Measurements from ENCODE around the gene AANAT. TPM values are rescaled to one million over a fixed set of nuclear protein-coding genes. Genes with fewer than 3 reads are reported as not detected.

The AANAT gene
- total RNA-seq, 2 donors from 2014 or later: not detected

GRCh38 chr17:76432712-76433336 is 34.6 kb upstream of the AANAT start:
- Histone ChIP-seq H3K4me3 (no peak overlapping the region), H3K9me3 (no peaks in the 10 kb centered on the region), H3K27ac (peak overlapping the region; percentile 74 to 76), H3K4me1 (peaks cover 0 to 37% of the 10 kb centered on the region in 2 donors), H3K27me3 (no peaks in the 10 kb centered on the region), H3K36me3 (no peaks in the 10 kb centered on the region)
- no peak for DNase-seq (ENCODE audit: low spot score)
- TF ChIP-seq CTCF (IDR thresholded peaks at IDR 0.05): peak in 1 of 2 donors; percentile 43

GRCh38 chr17:76433693-76434092 is 33.7 kb upstream of the AANAT start:
- Histone ChIP-seq H3K9me3 (no peaks in the 10 kb centered on the region), H3K27me3 (no peaks in the 10 kb centered on the region), H3K4me1 (peaks cover 0 to 29% of the 10 kb centered on the region in 2 donors), H3K36me3 (no peaks in the 10 kb centered on the region), H3K4me3 (no peak overlapping the region), H3K27ac (no peak overlapping the region)
- TF ChIP-seq CTCF (IDR thresholded peaks at IDR 0.05): no peak
- DNase-seq (ENCODE audit: low spot score): no peak

- Histone ChIP-seq H3K4me1 (peaks cover 0 to 28% of the 10 kb centered on the region in 2 donors), H3K9me3 (no peaks in the 10 kb centered on the region), H3K27me3 (no peaks in the 10 kb centered on the region), H3K4me3 (no peak overlapping the region), H3K27ac (no peak overlapping the region), H3K36me3 (no peaks in the 10 kb centered on the region)
- no peak for DNase-seq (ENCODE audit: low spot score)
- TF ChIP-seq CTCF (IDR thresholded peaks at IDR 0.05): no peak
Observed at GRCh38 chr17:76434870-76435269, 32.5 kb upstream of the AANAT start.

GRCh38 chr17:76435751-76436150 is 31.7 kb upstream of the AANAT start:
- no peak for TF ChIP-seq CTCF (IDR thresholded peaks at IDR 0.05)
- Histone ChIP-seq H3K27ac (no peak overlapping the region), H3K9me3 (no peaks in the 10 kb centered on the region), H3K36me3 (no peaks in the 10 kb centered on the region), H3K27me3 (no peaks in the 10 kb centered on the region), H3K4me3 (no peak overlapping the region), H3K4me1 (peaks cover 0 to 32% of the 10 kb centered on the region in 2 donors)
- DNase-seq (ENCODE audit: low spot score): no peak

DNA sequence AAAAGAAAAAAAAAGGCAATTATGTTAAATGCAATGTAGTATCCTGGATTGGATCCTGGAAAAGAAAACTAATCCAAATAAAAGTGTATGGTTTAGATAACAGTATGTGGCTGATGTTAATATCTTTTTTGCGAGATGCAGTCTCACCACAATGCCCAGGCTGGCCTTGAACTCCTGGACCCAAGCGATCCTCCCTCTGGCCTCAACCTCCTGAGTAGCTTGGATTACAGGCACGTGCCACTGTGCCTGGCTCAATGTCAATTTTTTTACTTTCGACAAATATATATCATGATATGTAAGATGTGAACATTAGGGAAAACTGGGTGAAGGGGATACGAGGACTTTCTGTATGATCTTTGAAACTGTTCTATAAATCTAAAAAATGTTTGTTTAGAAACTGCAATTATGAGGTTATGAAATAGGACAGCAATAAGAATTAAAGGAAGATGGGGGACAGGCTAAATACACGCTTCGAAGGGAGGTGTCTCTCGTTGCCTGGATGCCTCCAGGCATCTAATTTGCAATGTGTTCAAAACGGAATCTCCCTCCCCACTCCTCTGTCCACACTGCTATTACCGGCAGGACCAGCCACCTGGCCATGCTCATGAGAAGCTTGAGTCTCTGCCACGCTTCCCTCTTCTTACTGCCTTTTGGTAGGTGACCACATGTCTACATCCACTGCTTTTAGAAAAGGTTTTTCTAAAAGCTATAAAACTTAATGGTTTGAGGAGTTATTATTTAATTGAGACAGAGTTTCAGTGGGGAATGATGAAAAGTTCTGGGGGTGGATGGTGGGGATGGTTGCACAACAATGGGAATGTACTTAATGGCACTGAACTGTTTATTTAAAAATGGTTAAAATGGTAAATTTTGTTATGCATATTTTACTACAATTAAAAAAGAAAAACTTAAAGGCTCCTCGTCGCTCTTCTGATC is 29.7 kb upstream of the AANAT start:
- Histone ChIP-seq H3K9me3 (no peaks in the 10 kb centered on the region), H3K4me1 (peaks cover 0 to 30% of the 10 kb centered on the region in 2 donors), H3K4me3 (no peak overlapping the region), H3K36me3 (no peaks in the 10 kb centered on the region), H3K27me3 (no peaks in the 10 kb centered on the region), H3K27ac (peak overlapping the region in 1 of 2 donors; percentile 32)
- DNase-seq (ENCODE audit: low spot score): no peak
- no peak for TF ChIP-seq CTCF (IDR thresholded peaks at IDR 0.05)
